B cell (primary cell): ENCODE measurements around the gene CSMD2. TPM values are rescaled to one million over a fixed set of nuclear protein-coding genes. Genes with fewer than 3 reads are reported as not detected.

Experiments used
- ATAC-seq: fragments of 200-7000 bp; cut with Tn5 transposase; one replicate; pipeline ENCODE4 v1.10.0; 2021; ENCODE audit warnings: low read depth, mild to moderate bottlenecking, moderate number of reproducible peaks, moderate library complexity
- CTCF ChIA-PET: fragments of 350-600 bp; sonication (Branson Sonifier 250); formaldehyde crosslinking; loops from one replicate; lab custom pipeline; 2021; ENCODE audit warnings: antibody characterized with exemption, inconsistent platforms; lab: Charles Lee
- POLR2A ChIA-PET: fragments of 350-600 bp; sonication (Branson Sonifier 250); formaldehyde crosslinking; loops from one replicate; lab custom pipeline; 2021; ENCODE audit warnings: antibody characterized with exemption; lab: Charles Lee
- DNase-seq: peaks from one replicate; pipeline ENCODE4 v3.0.0; 2013
- H2AFZ ChIP-seq: 2 replicates; pipeline ENCODE4 v1.6.1; 2012; ENCODE audit warnings: mild to moderate bottlenecking, low read depth, low read length; ENCODE audit not compliant: insufficient read depth, poor library complexity, severe bottlenecking
- H3K27ac ChIP-seq, 2 donors: 1 replicate in 1 of 2; 2 replicates in 1 of 2; pipeline ENCODE4 v1.5.1; 2012 to 2013; ENCODE audit warnings: low read length in 2 of 2, mild to moderate bottlenecking in 2 of 2, moderate library complexity in 1 of 2
- H3K27me3 ChIP-seq, 4 experiments: fragments of 200-600 bp in 1 of 4; sonication (generic) in 1 of 4; replicated peaks in 1 of 4; 1 replicate in 2 of 4; 2 replicates in 2 of 4; pipeline versions ENCODE4 v1.6.1 to v1.7.0; 2013 to 2016; ENCODE audit warnings: low read length in 3 of 4, mild to moderate bottlenecking in 2 of 4, mixed read lengths in 1 of 4, moderate library complexity in 1 of 4; ENCODE audit not compliant: insufficient read depth in 4 of 4, control insufficient read depth in 3 of 4; ENCODE audit errors: control extremely low read depth in 1 of 4
- H3K36me3 ChIP-seq, 2 experiments: replicated peaks in 1 of 2; 1 replicate in 1 of 2; 2 replicates in 1 of 2; pipeline versions ENCODE4 v1.6.1 to v1.7.1; 2013; ENCODE audit warnings: low read length in 1 of 2; ENCODE audit not compliant: insufficient read depth in 2 of 2, control insufficient read depth in 1 of 2; ENCODE audit errors: control extremely low read depth in 1 of 2, extremely low read depth in 1 of 2
- H3K4me1 ChIP-seq, 2 donors: fragments of 200-600 bp in 1 of 2; sonication (generic) in 1 of 2; 1 replicate in 1 of 2; 2 replicates in 1 of 2; pipeline versions ENCODE4 v1.5.1 to v1.6.1; 2013 to 2017; ENCODE audit warnings: low read length in 2 of 2; ENCODE audit not compliant: control insufficient read depth in 2 of 2, insufficient read depth in 2 of 2
- H3K4me2 ChIP-seq: replicated peaks from 2 replicates; pipeline ENCODE3; 2012; ENCODE audit warnings: mild to moderate bottlenecking, low read depth, low read length; ENCODE audit not compliant: poor library complexity, severe bottlenecking
- H3K4me3 ChIP-seq, 5 experiments: fragments of 200-600 bp in 1 of 5; sonication (generic) in 1 of 5; 1 replicate in 3 of 5; 2 replicates in 2 of 5; pipeline versions ENCODE4 v1.5.1 to v1.7.0; 2011 to 2016; ENCODE audit warnings: low read length in 4 of 5, mild to moderate bottlenecking in 4 of 5, low read depth in 2 of 5, control low read depth in 1 of 5, moderate library complexity in 1 of 5; ENCODE audit not compliant: insufficient read depth in 1 of 5; ENCODE audit errors: control extremely low read depth in 1 of 5, extremely low read depth in 1 of 5
- H3K79me2 ChIP-seq: fragments of 200-600 bp; sonication (generic); one replicate; pipeline ENCODE4 v1.6.0; 2016; ENCODE audit warnings: low read length; ENCODE audit not compliant: control insufficient read depth, insufficient read depth
- H3K9ac ChIP-seq: fragments of 200-600 bp; sonication (generic); 2 replicates; pipeline ENCODE4 v1.6.1; 2017; ENCODE audit warnings: mild to moderate bottlenecking, low read length, moderate library complexity
- H3K9me3 ChIP-seq, 3 donors: one replicate each; pipeline versions ENCODE4 v1.6.1 to v1.7.1; 2013; ENCODE audit warnings: low read length in 2 of 3; ENCODE audit not compliant: control insufficient read depth in 2 of 3, insufficient read depth in 1 of 3; ENCODE audit errors: control extremely low read depth in 1 of 3
- H4K20me1 ChIP-seq: 2 replicates; pipeline ENCODE4 v1.6.0; 2012; ENCODE audit warnings: mild to moderate bottlenecking, low read length; ENCODE audit not compliant: insufficient read depth, control insufficient read depth, poor library complexity, severe bottlenecking
- H3K27ac Mint-ChIP-seq: one replicate; pipeline ENCODE4 v1.8.0; 2021; ENCODE audit warnings: mixed read lengths
- H3K27me3 Mint-ChIP-seq: one replicate; pipeline ENCODE4 v1.8.0; 2021; ENCODE audit warnings: mixed read lengths
- H3K4me1 Mint-ChIP-seq: one replicate; pipeline ENCODE4 v1.8.0; 2021; ENCODE audit warnings: mixed read lengths
- H3K4me3 Mint-ChIP-seq: one replicate; pipeline ENCODE4 v1.8.0; 2021; ENCODE audit warnings: mixed read lengths
- H3K9me3 Mint-ChIP-seq: one replicate; pipeline ENCODE4 v1.8.0; 2022; ENCODE audit warnings: mixed read lengths; ENCODE audit not compliant: insufficient read depth
- EZH2 ChIP-seq: IDR thresholded peaks from 2 replicates; pipeline ENCODE4 v1.6.1; 2012; ENCODE audit warnings: borderline replicate concordance, low read depth, mild to moderate bottlenecking, moderate library complexity, low read length; ENCODE audit not compliant: insufficient read depth, poor library complexity, severe bottlenecking
- WGBS: methylation state at CpG from one replicate; pipeline ENCODE4 v1.1.5; 2013; ENCODE audit warnings: missing lambda C conversion rate; ENCODE audit not compliant: insufficient coverage; 5-methylcytosine and 5-hydroxymethylcytosine counted together
- intact Hi-C: fragments of 100-400 bp; cut with micrococcal nuclease; formaldehyde crosslinking; loops from one replicate; pipeline ENCODE4 v1.10.0; 2022
- polyA plus RNA-seq: library from polyadenylated mRNA; depleted of rRNA; stranded (reverse); fragments of >200 nt; gene quantifications from 2 replicates; pipeline ENCODE4 v1.2.3, GENCODE V29; 2012
- total RNA-seq, 2 donors: library from RNA; stranded (reverse); fragments of 120-200 nt in 1 of 2; gene quantifications; 1 replicate in 1 of 2; 2 replicates in 1 of 2; pipeline versions ENCODE4 v1.2.3 to v1.2.4, GENCODE V29; 2013 to 2022
- TF ChIP-seq, protein P1 (sequence below): fragments of 200-600 bp; IDR thresholded peaks from one replicate; pipeline ENCODE4 v1.8.0; 2022; ENCODE audit warnings: antibody characterized with exemption, mild to moderate bottlenecking

The CSMD2 gene
- total and polyA plus RNA-seq, 2 donors (not counting 1 experiment from before 2014, with no cell fraction given), result not detected

- 82% methylated on average over 2 of the region's 4 CpGs for WGBS
- Histone ChIP-seq H3K27ac (no peak overlapping the region), H3K9me3 (no peaks in the 10 kb centered on the region), H3K4me1 (no peaks in the 10 kb centered on the region), H3K36me3 (no peaks in the 10 kb centered on the region), H2AFZ (no peak overlapping the region), H3K4me3 (no peak overlapping the region), H3K9ac (no peak overlapping the region), H3K4me2 (no peak overlapping the region), H3K79me2 (no peaks in the 10 kb centered on the region), H4K20me1 (no peaks in the 10 kb centered on the region), H3K27me3 (no peaks in the 10 kb centered on the region)
- POLR2A ChIA-PET, result no interaction called here
- DNase-seq (no peak), ATAC-seq (no peak)
- H3K4me1 Mint-ChIP-seq, result no peaks in the 10 kb centered on the region
- no peak overlapping the region for H3K4me3 Mint-ChIP-seq
- CTCF ChIA-PET, result no interaction called here
- intact Hi-C loops, result no loop called here
- H3K9me3 Mint-ChIP-seq, result no peaks in the 10 kb centered on the region
- no peak overlapping the region for H3K27ac Mint-ChIP-seq
- TF ChIP-seq, protein P1, sequence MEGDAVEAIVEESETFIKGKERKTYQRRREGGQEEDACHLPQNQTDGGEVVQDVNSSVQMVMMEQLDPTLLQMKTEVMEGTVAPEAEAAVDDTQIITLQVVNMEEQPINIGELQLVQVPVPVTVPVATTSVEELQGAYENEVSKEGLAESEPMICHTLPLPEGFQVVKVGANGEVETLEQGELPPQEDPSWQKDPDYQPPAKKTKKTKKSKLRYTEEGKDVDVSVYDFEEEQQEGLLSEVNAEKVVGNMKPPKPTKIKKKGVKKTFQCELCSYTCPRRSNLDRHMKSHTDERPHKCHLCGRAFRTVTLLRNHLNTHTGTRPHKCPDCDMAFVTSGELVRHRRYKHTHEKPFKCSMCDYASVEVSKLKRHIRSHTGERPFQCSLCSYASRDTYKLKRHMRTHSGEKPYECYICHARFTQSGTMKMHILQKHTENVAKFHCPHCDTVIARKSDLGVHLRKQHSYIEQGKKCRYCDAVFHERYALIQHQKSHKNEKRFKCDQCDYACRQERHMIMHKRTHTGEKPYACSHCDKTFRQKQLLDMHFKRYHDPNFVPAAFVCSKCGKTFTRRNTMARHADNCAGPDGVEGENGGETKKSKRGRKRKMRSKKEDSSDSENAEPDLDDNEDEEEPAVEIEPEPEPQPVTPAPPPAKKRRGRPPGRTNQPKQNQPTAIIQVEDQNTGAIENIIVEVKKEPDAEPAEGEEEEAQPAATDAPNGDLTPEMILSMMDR, result no peak
- no peak for TF ChIP-seq EZH2
- peaks cover 9% of the 10 kb centered on the region for H3K27me3 Mint-ChIP-seq
These were observed 32.9 kb downstream of the CSMD2 start for GRCh38 chr1:34132161-34132420.

GRCh38 chr1:34131396-34132160 is 33.5 kb downstream of the CSMD2 start:
- H4K20me1 ChIP-seq, result no peaks in the 10 kb centered on the region
- no peak for ATAC-seq
- no peaks in the 10 kb centered on the region for H3K27me3 ChIP-seq
- H3K9me3 ChIP-seq, result no peaks in the 10 kb centered on the region
- Mint-ChIP-seq H3K27me3 (peaks cover 14% of the 10 kb centered on the region), H3K27ac (no peak overlapping the region), H3K9me3 (no peaks in the 10 kb centered on the region), H3K4me1 (no peaks in the 10 kb centered on the region), H3K4me3 (no peak overlapping the region)
- H3K4me1 ChIP-seq, result no peaks in the 10 kb centered on the region
- TF ChIP-seq EZH2, result no peak
- TF ChIP-seq, protein P1, result no peak
- POLR2A ChIA-PET, result no interaction called here
- H3K9ac ChIP-seq, result no peak overlapping the region
- no peaks in the 10 kb centered on the region for H3K79me2 ChIP-seq
- H3K27ac ChIP-seq, result no peak overlapping the region
- intact Hi-C loops, result no loop called here
- 100% methylated on average over 2 of the region's 3 CpGs for WGBS
- no peaks in the 10 kb centered on the region for H3K36me3 ChIP-seq
- no peak overlapping the region for H3K4me2 ChIP-seq
- no peak overlapping the region for H3K4me3 ChIP-seq
- CTCF ChIA-PET, result no interaction called here
- no peak for DNase-seq
- no peak overlapping the region for H2AFZ ChIP-seq
